HEK293 (cell line): Measurements from ENCODE around the gene IQCF2.

Source experiments
- CTCF ChIA-PET: fragments of 350-600 bp; formaldehyde crosslinking; extraction: SDS; loops from one replicate; lab custom pipeline; 2021; ENCODE audit warnings: antibody characterized with exemption; lab: Yijun Ruan, JAX
- POLR2A ChIA-PET: fragments of 300-600 bp; formaldehyde crosslinking; extraction: SDS; loops from one replicate; lab custom pipeline; 2020; ENCODE audit warnings: antibody characterized with exemption, inconsistent platforms; lab: Yijun Ruan, JAX
- H3K27ac ChIP-seq: fragments of 200-500 bp; sonication (Bioruptor generic); 2 replicates; pipeline ENCODE4 v1.5.1; 2014; ENCODE audit warnings: low read depth, low read length, control low read depth, inconsistent platforms; ENCODE audit errors: extremely low read depth
- H3K36me3 ChIP-seq, 2 experiments: fragments of 200-500 bp in 1 of 2; sonication (Bioruptor generic) in 1 of 2; 1 replicate in 1 of 2; 2 replicates in 1 of 2; pipeline ENCODE4 v1.5.1; 2014 to 2017; ENCODE audit warnings: inconsistent platforms in 2 of 2, low read length in 2 of 2; ENCODE audit not compliant: control insufficient read depth in 2 of 2, insufficient read depth in 1 of 2
- H3K4me1 ChIP-seq: fragments of 200-500 bp; sonication (Bioruptor generic); 2 replicates; pipeline ENCODE4 v1.5.1; 2014; ENCODE audit warnings: mild to moderate bottlenecking, low read length, inconsistent platforms; ENCODE audit not compliant: control insufficient read depth, insufficient read depth
- H3K4me3 ChIP-seq: 2 replicates; pipeline ENCODE4 v1.5.1; 2011; ENCODE audit warnings: low read depth, mild to moderate bottlenecking, control low read depth, low read length, moderate library complexity
- H3K9me3 ChIP-seq: fragments of 200-500 bp; sonication (Bioruptor generic); 2 replicates; pipeline ENCODE4 v1.5.1; 2014; ENCODE audit warnings: low read depth, low read length, inconsistent platforms; ENCODE audit not compliant: control insufficient read depth, insufficient read depth
- EGR2 ChIP-seq: fragments of 450-650 bp; formaldehyde crosslinking; IDR thresholded peaks from 2 replicates; pipeline ENCODE4 v1.5.1; 2016; ENCODE audit warnings: low read depth, missing biosample characterization, missing genetic modification characterization
- HOXA7 ChIP-seq: sonication (generic); formaldehyde crosslinking; IDR thresholded peaks from 2 replicates; pipeline ENCODE4 v1.8.1; 2022; ENCODE audit warnings: missing genetic modification reagents, borderline replicate concordance
- KLF10 ChIP-seq: fragments of 450-650 bp; IDR thresholded peaks from 2 replicates; pipeline ENCODE4 v1.5.1; 2018; ENCODE audit warnings: missing biosample characterization, mild to moderate bottlenecking, missing genetic modification characterization
- SP7 ChIP-seq: fragments of 450-650 bp; formaldehyde crosslinking; IDR thresholded peaks from 2 replicates; pipeline ENCODE4 v1.5.1; 2016; ENCODE audit warnings: missing biosample characterization, missing genetic modification characterization
- YY1 ChIP-seq: fragments of 450-650 bp; formaldehyde crosslinking; IDR thresholded peaks from 2 replicates; pipeline ENCODE4 v1.5.1; 2018; ENCODE audit warnings: missing biosample characterization, missing genetic modification characterization
- ZBTB17 ChIP-seq: fragments of 450-650 bp; formaldehyde crosslinking; IDR thresholded peaks from 2 replicates; pipeline ENCODE4 v1.5.1; 2016; ENCODE audit warnings: missing biosample characterization, missing genetic modification characterization
- ZBTB21 ChIP-seq: fragments of 450-650 bp; formaldehyde crosslinking; IDR thresholded peaks from 2 replicates; pipeline ENCODE4 v1.5.1; 2017; ENCODE audit warnings: missing biosample characterization, missing genetic modification characterization
- ZBTB44 ChIP-seq: fragments of 450-650 bp; IDR thresholded peaks from 2 replicates; pipeline ENCODE4 v1.5.1; 2018; ENCODE audit warnings: missing biosample characterization, mild to moderate bottlenecking, missing genetic modification characterization
- ZBTB7A ChIP-seq: fragments of 450-650 bp; formaldehyde crosslinking; IDR thresholded peaks from 2 replicates; pipeline ENCODE4 v1.5.1; 2016; ENCODE audit warnings: low read depth, missing biosample characterization, missing genetic modification characterization
- ZIC2 ChIP-seq: fragments of 450-650 bp; formaldehyde crosslinking; IDR thresholded peaks from 2 replicates; pipeline ENCODE4 v1.5.1; 2016; ENCODE audit warnings: missing biosample characterization, missing genetic modification characterization
- ZNF138 ChIP-seq: fragments of 450-650 bp; formaldehyde crosslinking; IDR thresholded peaks from 2 replicates; pipeline ENCODE4 v1.5.1; 2016; ENCODE audit warnings: missing biosample characterization, missing genetic modification characterization, borderline replicate concordance
- ZNF169 ChIP-seq: fragments of 450-650 bp; formaldehyde crosslinking; IDR thresholded peaks from 2 replicates; pipeline ENCODE4 v1.5.1; 2016; ENCODE audit warnings: missing biosample characterization, missing genetic modification characterization
- ZNF19 ChIP-seq: fragments of 450-650 bp; formaldehyde crosslinking; IDR thresholded peaks from 2 replicates; pipeline ENCODE4; 2016; ENCODE audit warnings: missing biosample characterization, missing genetic modification characterization, low read depth
- ZNF37A ChIP-seq: fragments of 450-650 bp; IDR thresholded peaks from 2 replicates; pipeline ENCODE4 v1.5.1; 2018; ENCODE audit warnings: missing biosample characterization, missing genetic modification characterization
- ZNF426 ChIP-seq: fragments of 450-650 bp; formaldehyde crosslinking; IDR thresholded peaks from 2 replicates; pipeline ENCODE4 v1.5.1; 2017; ENCODE audit warnings: missing biosample characterization, missing genetic modification characterization, mild to moderate bottlenecking, inconsistent platforms, moderate library complexity
- ZNF529 ChIP-seq: fragments of 450-650 bp; formaldehyde crosslinking; IDR thresholded peaks from 2 replicates; pipeline ENCODE4 v1.5.1; 2017; ENCODE audit warnings: missing genetic modification characterization, missing biosample characterization; ENCODE audit not compliant: insufficient replicate concordance
- ZNF555 ChIP-seq: fragments of 450-650 bp; formaldehyde crosslinking; conservative IDR thresholded peaks from 2 replicates; pipeline ENCODE4 v1.5.1; 2017; ENCODE audit warnings: missing biosample characterization, mild to moderate bottlenecking, missing genetic modification characterization, inconsistent platforms
- ZNF624 ChIP-seq: fragments of 450-650 bp; formaldehyde crosslinking; IDR thresholded peaks from 2 replicates; pipeline ENCODE4 v1.5.1; 2017; ENCODE audit warnings: missing biosample characterization, missing genetic modification characterization
- ZNF677 ChIP-seq: fragments of 450-650 bp; IDR thresholded peaks from 2 replicates; pipeline ENCODE4 v1.5.0; 2018; ENCODE audit warnings: missing biosample characterization, mild to moderate bottlenecking, missing genetic modification characterization, moderate library complexity
- ZNF777 ChIP-seq: fragments of 450-650 bp; formaldehyde crosslinking; IDR thresholded peaks from 2 replicates; pipeline ENCODE4 v1.5.1; 2017; ENCODE audit warnings: missing biosample characterization, missing genetic modification characterization, borderline replicate concordance
- TF ChIP-seq, protein P1 (sequence below): fragments of 450-650 bp; formaldehyde crosslinking; IDR thresholded peaks from 2 replicates; pipeline ENCODE4 v1.5.1; 2016; ENCODE audit warnings: missing biosample characterization, missing genetic modification characterization, borderline replicate concordance

The IQCF2 gene

DNA sequence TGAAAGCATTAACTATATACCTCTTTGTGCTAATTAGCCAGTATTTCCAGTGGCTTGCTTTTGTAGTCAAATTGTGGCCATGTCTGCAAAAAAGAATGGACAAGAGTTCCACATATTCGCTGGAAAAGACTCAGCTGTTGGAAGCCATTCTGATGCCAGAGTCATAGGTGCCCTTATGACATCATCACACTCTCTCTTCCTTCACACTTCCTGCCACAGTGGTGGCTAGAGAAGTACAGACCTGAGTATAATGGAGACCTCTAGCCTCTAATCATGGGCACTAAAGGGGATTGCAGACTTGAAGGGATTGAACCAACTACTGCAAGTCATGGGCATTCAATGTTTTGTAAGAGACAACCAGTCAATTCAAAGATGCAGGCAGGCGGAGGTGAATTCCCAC is 44.0 kb upstream of the IQCF2 start:
- ChIA-PET CTCF (no interaction called here), POLR2A (no interaction called here)
- Histone ChIP-seq H3K9me3 (no peaks in the 10 kb centered on the region), H3K27ac (no peak overlapping the region), H3K36me3 (no peaks in the 10 kb centered on the region), H3K4me3 (no peak overlapping the region), H3K4me1 (no peaks in the 10 kb centered on the region)
- TF ChIP-seq KLF10 (tag by site-specific recombination) (no peak), ZNF138 (no peak), ZBTB17 (tag by site-specific recombination) (no peak), ZNF37A (tag by site-specific recombination) (no peak), ZNF426 (tag by site-specific recombination) (no peak), ZNF677 (tag by site-specific recombination) (no peak), ZBTB21 (no peak), ZNF169 (tag by site-specific recombination) (no peak), SP7 (no peak), ZNF529 (tag by site-specific recombination) (no peak), EGR2 (tag by site-specific recombination) (no peak), YY1 (tag by site-specific recombination) (no peak), ZBTB7A (tag by site-specific recombination) (no peak), ZBTB44 (tag by site-specific recombination) (no peak), ZNF19 (no peak), ZNF555 (no peak), ZNF777 (tag by site-specific recombination) (no peak), ZNF624 (no peak), HOXA7 (no peak)
- TF ChIP-seq, protein P1, sequence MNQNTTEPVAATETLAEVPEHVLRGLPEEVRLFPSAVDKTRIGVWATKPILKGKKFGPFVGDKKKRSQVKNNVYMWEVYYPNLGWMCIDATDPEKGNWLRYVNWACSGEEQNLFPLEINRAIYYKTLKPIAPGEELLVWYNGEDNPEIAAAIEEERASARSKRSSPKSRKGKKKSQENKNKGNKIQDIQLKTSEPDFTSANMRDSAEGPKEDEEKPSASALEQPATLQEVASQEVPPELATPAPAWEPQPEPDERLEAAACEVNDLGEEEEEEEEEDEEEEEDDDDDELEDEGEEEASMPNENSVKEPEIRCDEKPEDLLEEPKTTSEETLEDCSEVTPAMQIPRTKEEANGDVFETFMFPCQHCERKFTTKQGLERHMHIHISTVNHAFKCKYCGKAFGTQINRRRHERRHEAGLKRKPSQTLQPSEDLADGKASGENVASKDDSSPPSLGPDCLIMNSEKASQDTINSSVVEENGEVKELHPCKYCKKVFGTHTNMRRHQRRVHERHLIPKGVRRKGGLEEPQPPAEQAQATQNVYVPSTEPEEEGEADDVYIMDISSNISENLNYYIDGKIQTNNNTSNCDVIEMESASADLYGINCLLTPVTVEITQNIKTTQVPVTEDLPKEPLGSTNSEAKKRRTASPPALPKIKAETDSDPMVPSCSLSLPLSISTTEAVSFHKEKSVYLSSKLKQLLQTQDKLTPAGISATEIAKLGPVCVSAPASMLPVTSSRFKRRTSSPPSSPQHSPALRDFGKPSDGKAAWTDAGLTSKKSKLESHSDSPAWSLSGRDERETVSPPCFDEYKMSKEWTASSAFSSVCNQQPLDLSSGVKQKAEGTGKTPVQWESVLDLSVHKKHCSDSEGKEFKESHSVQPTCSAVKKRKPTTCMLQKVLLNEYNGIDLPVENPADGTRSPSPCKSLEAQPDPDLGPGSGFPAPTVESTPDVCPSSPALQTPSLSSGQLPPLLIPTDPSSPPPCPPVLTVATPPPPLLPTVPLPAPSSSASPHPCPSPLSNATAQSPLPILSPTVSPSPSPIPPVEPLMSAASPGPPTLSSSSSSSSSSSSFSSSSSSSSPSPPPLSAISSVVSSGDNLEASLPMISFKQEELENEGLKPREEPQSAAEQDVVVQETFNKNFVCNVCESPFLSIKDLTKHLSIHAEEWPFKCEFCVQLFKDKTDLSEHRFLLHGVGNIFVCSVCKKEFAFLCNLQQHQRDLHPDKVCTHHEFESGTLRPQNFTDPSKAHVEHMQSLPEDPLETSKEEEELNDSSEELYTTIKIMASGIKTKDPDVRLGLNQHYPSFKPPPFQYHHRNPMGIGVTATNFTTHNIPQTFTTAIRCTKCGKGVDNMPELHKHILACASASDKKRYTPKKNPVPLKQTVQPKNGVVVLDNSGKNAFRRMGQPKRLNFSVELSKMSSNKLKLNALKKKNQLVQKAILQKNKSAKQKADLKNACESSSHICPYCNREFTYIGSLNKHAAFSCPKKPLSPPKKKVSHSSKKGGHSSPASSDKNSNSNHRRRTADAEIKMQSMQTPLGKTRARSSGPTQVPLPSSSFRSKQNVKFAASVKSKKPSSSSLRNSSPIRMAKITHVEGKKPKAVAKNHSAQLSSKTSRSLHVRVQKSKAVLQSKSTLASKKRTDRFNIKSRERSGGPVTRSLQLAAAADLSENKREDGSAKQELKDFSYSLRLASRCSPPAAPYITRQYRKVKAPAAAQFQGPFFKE (tag by site-specific recombination), result no peak

- ChIA-PET POLR2A (no interaction called here), CTCF (interaction anchor here (0.6 to 1.7 kb wide), 11 partner anchors 9 to 114 kb away, joined by 3 to 9 read pairs (median 5); no protein-coding TSS in a partner anchor)
- TF ChIP-seq ZIC2 (tag by site-specific recombination), result no peak
- Histone ChIP-seq H3K36me3 (no peaks in the 10 kb centered on the region), H3K27ac (no peak overlapping the region), H3K9me3 (no peaks in the 10 kb centered on the region), H3K4me1 (no peaks in the 10 kb centered on the region), H3K4me3 (no peak overlapping the region)
Measured at GRCh38 chr3:51819151-51819550, 42.3 kb upstream of the IQCF2 start.
